GM18870 (cell line): ENCODE results near the gene LRRC10.

Source experiments
- ATAC-seq: cut with Tn5 transposase; IDR thresholded peaks from one replicate; pipeline ENCODE4 v1.9.1; 2021; ENCODE audit warnings: moderate library complexity; ENCODE audit not compliant: unreplicated experiment

Gene LRRC10

GRCh38 chr12:69570545-69571399 lies 39.9 kb downstream of the LRRC10 start:
- ATAC-seq: peak; percentile 61

- ATAC-seq: no peak
Measured at GRCh38 chr12:69570000-69570516, 40.6 kb downstream of the LRRC10 start.

DNA sequence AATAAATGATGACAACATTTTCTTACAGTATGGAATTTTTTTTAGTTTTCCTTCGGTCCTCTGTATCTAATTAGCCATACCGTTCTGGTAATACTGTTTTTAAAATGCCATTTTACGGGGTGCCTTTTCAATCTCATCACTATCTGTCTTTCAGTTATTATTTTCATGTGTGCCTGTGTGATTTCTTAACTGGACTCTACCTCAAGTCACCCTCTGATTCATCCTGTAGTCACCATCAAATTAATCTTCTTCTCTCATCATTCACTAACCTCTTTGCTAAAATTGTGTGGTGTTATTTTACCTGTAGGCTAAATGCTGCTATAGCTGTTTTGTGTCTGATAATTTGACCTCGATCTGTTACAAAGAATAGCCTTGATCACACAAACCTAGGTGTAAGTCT lies 41.5 kb downstream of the LRRC10 start:
- no peak for ATAC-seq

- no peak for ATAC-seq
Measured at GRCh38 chr12:69566603-69567002, 44.1 kb downstream of the LRRC10 start.

DNA sequence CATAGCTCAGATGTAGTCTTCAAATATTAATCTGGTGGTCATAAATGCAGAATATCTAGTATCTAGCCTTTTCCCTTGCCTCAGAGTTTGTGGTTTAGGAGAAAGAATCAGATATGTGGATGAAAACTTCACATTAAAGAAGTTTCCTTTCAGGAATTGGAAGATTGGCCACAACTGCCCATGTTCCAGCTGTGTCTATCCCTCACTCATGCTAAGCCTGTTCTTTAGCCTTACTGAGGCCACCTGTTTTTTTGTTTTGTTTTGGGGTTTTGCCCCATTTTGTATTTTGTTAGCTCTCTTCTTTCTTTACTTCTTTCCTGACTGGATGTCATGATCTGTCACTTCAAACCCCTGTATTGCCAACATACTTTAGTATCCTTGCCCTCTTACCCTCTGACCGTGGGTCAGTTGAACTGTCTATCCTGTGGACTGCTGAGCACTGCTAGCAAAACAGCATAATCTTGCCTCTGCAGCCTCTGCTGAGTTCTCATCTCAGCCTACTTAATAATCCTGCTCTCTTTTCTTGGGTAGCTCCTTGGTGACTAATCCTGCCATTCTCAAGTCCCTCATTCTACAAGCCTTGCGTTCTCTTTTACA lies 47.4 kb downstream of the LRRC10 start:
- no peak for ATAC-seq
